GM10266 (cell line): ENCODE measurements around the gene NEK4.

ENCODE experiments used
- DNase-seq: peaks from one replicate; pipeline ENCODE4 v3.0.0; 2012; ENCODE audit errors: extremely low spot score
- CTCF ChIP-seq: IDR thresholded peaks from 2 replicates; pipeline ENCODE4 v1.5.1; 2012; ENCODE audit warnings: mild to moderate bottlenecking, low read depth; ENCODE audit not compliant: control insufficient read depth, insufficient read depth; ENCODE audit errors: missing control alignments

NEK4 gene

GRCh38 chr3:52704611-52705437, 65.9 kb downstream of the NEK4 start:
- TF ChIP-seq CTCF, result no peak
- peak; percentile 36 for DNase-seq

GRCh38 chr3:52703341-52703740, 67.4 kb downstream of the NEK4 start:
- no peak for TF ChIP-seq CTCF
- no peak for DNase-seq

- no peak for TF ChIP-seq CTCF
- DNase-seq, result no peak
Measured at GRCh38 chr3:52697632-52697965, 73.1 kb downstream of the NEK4 start.

GRCh38 chr3:52696830-52697631, 73.7 kb downstream of the NEK4 start:
- DNase-seq, result no peak
- TF ChIP-seq CTCF, result no peak

- DNase-seq, result no peak
- TF ChIP-seq CTCF, result no peak
Measured at GRCh38 chr3:52695798-52696671, 74.7 kb downstream of the NEK4 start.

GRCh38 chr3:52694528-52695189, 76.1 kb downstream of the NEK4 start:
- TF ChIP-seq CTCF, result no peak
- DNase-seq, result no peak
